Adrenal gland (tissue), 12 donors: ENCODE measurements around the gene GUCA1A. TPM values are rescaled to one million over a fixed set of nuclear protein-coding genes. Genes with fewer than 3 reads are reported as not detected.

Experiments
- DNase-seq, 7 donors: peaks; one replicate each; pipeline ENCODE4 v3.0.0-alpha.2; 2019 to 2020
- H3K27ac ChIP-seq, 5 donors: fragments of 200-600 bp; sonication (generic) in 4 of 5; 1 replicate in 3 of 5; 2 replicates in 2 of 5; pipeline versions ENCODE4 v1.5.1 to v1.8.0; 2016 to 2020; ENCODE audit warnings: mild to moderate bottlenecking in 1 of 5
- H3K27me3 ChIP-seq: fragments of 200-600 bp; 2 replicates; pipeline ENCODE4 v1.8.0; 2021
- H3K36me3 ChIP-seq, 2 donors: fragments of 200-600 bp; replicated peaks in 1 of 2; 1 replicate in 1 of 2; 2 replicates in 1 of 2; pipeline versions ENCODE4 v1.5.1 to v1.8.0; 2018 to 2022
- H3K4me1 ChIP-seq, 2 donors: fragments of 200-600 bp; replicated peaks in 1 of 2; 1 replicate in 1 of 2; 2 replicates in 1 of 2; pipeline versions ENCODE4 v1.5.1 to v1.8.0; 2018 to 2021
- H3K4me3 ChIP-seq, 4 donors: fragments of 200-600 bp; sonication (generic) in 3 of 4; one replicate each; pipeline ENCODE4 v1.5.1; 2016 to 2018
- H3K9me3 ChIP-seq, 3 donors: fragments of 200-600 bp; sonication (generic) in 1 of 3; replicated peaks in 1 of 3; 1 replicate in 2 of 3; 2 replicates in 1 of 3; pipeline versions ENCODE4 v1.5.1 to v1.8.0; 2016 to 2021
- POLR2A ChIP-seq, 2 donors: fragments of 450-650 bp; IDR thresholded peaks; one replicate each; pipeline ENCODE4 v1.6.1; 2017; ENCODE audit warnings: antibody characterized with exemption in 2 of 2, mild to moderate bottlenecking in 2 of 2, moderate library complexity in 1 of 2
- WGBS, 4 donors: extraction: QIAGEN DNeasy Blood & Tissue Kit in 2 of 4; methylation state at CpG; one replicate each; pipeline versions ENCODE4 v1.1.5 to v1.1.7; 2013 to 2017; 5-methylcytosine and 5-hydroxymethylcytosine counted together
- intact Hi-C, 2 donors: fragments of 100-400 bp; cut with DNase I; formaldehyde crosslinking; loops; one replicate each; pipeline versions ENCODE4 v1.14.1 to v1.15.0; 2022 to 2023
- polyA plus RNA-seq, 3 donors: library from polyadenylated mRNA; stranded (reverse); fragments of 200-250 nt in 2 of 3; fragments of 350-450 nt in 1 of 3; fragmentation: Illumina TruSeq in 1 of 3; extraction: RNeasy Lipid Tissue Mini Kit (QIAGEN cat#74804) in 1 of 3; gene quantifications; one replicate each; pipeline ENCODE4 v1.2.3, GENCODE V29; 2013 to 2014
- total RNA-seq, 9 donors: library from RNA; depleted of rRNA in 4 of 9; stranded (reverse); fragments of >200 nt in 4 of 9; fragments of 120-200 nt in 1 of 9; fragmentation: NEBNext Ultra II Directional in 1 of 9; extraction: Animal tissue kit (Norgen Biotek cat#: 25700) in 1 of 9; gene quantifications; one replicate each; pipeline versions ENCODE4 v1.1.0 to v1.2.4, GENCODE V29; 2013 to 2023
- TF ChIP-seq, protein P1 (sequence below), 6 experiments: fragments of 450-650 bp in 4 of 6; fragments of 200-600 bp in 2 of 6; sonication (generic) in 1 of 6; IDR thresholded peaks; 1 replicate in 5 of 6; 2 replicates in 1 of 6; pipeline versions ENCODE4 v1.5.1 to v1.8.0; 2016 to 2021; ENCODE audit warnings: antibody characterized with exemption in 6 of 6, mild to moderate bottlenecking in 2 of 6, moderate library complexity in 1 of 6
- donor health status: healthy with polysubstance abuse.
- donor health status: Bipolar disorder and iron deficiency.
- donor health status: DM: yes; HTN: yes; CAD: no.
- donor health status: DM: no; HTN: no; CAD: no.
- donor health status: DM: no; HTN: no; CAD: no.
- donor health status: DM: yes; HTN: yes; CAD: no.

GUCA1A gene
- total and polyA plus RNA-seq, 12 donors, result 0.17 TPM; not detected in 11

GRCh38 chr6:42137194-42137753, 35.9 kb upstream of the GUCA1A start:
- WGBS, 4 donors, result 83 to 91% (median 86%) methylated on average over 6 to 7 of the region's 7 CpGs
- DNase-seq, result no peak
- no peaks in the 10 kb centered on the region for H3K9me3 ChIP-seq
- peak overlapping the region in 2 of 5 donors; percentile 22 to 73 for H3K27ac ChIP-seq
- H3K4me3 ChIP-seq, result no peak overlapping the region
- H3K36me3 ChIP-seq, result no peaks in the 10 kb centered on the region
- peaks cover 5 to 32% of the 10 kb centered on the region in 2 donors for H3K4me1 ChIP-seq
- intact Hi-C loops, result no loop called here
- H3K27me3 ChIP-seq, result no peaks in the 10 kb centered on the region
- no peak for TF ChIP-seq POLR2A (IDR thresholded peaks at IDR 0.05)
- TF ChIP-seq, protein P1, sequence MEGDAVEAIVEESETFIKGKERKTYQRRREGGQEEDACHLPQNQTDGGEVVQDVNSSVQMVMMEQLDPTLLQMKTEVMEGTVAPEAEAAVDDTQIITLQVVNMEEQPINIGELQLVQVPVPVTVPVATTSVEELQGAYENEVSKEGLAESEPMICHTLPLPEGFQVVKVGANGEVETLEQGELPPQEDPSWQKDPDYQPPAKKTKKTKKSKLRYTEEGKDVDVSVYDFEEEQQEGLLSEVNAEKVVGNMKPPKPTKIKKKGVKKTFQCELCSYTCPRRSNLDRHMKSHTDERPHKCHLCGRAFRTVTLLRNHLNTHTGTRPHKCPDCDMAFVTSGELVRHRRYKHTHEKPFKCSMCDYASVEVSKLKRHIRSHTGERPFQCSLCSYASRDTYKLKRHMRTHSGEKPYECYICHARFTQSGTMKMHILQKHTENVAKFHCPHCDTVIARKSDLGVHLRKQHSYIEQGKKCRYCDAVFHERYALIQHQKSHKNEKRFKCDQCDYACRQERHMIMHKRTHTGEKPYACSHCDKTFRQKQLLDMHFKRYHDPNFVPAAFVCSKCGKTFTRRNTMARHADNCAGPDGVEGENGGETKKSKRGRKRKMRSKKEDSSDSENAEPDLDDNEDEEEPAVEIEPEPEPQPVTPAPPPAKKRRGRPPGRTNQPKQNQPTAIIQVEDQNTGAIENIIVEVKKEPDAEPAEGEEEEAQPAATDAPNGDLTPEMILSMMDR (IDR thresholded peaks at IDR 0.05), result no peak

DNA sequence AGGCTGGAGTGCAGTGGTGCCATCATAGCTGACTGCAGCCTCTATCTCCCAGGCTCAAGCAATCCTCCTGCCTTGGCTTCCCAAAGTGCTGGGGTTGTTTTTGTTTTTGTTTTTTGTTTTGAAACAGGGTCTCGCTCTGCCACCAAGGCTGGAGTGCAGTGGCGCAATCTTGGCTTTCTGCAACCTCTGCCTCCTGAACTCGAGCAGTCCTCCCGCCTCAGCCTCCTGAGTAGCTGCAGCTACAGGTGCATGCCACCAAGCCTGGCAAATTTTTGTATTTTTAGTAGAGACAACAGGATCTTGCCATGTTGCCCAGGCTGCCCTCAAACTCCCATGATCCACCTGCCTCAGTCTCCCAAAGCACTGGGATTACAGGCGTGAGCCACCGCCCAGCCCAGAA, 35.0 kb upstream of the GUCA1A start:
- Histone ChIP-seq H3K9me3 (no peaks in the 10 kb centered on the region), H3K36me3 (no peaks in the 10 kb centered on the region), H3K4me3 (no peak overlapping the region), H3K4me1 (peaks cover 5 to 40% of the 10 kb centered on the region in 2 donors), H3K27ac (no peak overlapping the region), H3K27me3 (no peaks in the 10 kb centered on the region)
- TF ChIP-seq POLR2A (IDR thresholded peaks at IDR 0.05), result no peak
- TF ChIP-seq, protein P1 (IDR thresholded peaks at IDR 0.05), result no peak
- DNase-seq, result no peak
- intact Hi-C loops, result no loop called here
- WGBS, 4 donors, result 94 to 98% (median 95%) methylated on average over 6 of the region's 6 CpGs

DNA sequence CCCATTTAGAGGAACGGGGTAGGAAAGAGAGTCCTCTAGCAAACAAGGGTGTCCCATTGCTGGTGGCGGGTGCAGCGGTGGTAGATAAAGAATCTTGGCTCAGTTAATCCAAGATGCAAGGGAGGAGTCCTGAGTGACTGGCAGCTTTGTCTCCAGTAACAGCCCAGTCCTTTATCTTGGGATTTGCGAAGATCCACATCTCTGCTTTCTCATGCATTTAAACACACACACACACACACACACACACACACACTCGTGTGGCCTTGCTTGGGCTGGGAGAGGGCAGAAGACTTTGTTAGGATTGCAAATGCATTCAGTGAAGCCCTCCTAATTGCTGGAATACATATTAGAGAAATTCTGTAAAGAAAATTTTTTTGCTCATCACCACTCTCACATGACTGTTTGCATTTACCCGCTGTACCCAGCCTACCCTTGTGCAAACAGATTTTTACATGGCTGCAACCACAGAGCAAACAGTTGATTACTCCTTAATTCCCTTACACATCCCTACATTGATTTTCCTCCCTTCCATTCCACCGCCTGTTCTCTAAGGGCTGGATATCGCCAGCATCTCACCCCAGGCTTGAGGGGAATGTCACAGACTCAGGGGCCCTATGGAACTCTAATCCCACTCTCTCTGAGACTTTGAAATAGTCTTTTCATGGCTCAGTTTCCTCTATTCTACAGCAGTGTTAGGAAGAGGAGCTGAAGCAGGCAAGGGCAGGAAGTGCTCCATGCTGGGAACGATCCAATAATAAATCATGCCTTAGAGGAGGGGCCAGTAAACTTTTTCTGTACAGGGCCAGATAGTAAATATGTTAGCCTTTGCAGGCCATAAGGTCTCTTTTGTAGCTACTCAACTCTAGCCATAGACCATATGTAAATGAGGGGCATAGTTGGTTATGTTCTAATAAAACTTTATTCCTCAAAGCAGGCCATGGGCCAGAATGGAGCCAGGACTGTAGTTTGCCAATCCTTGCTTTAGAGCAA, 34.2 kb upstream of the GUCA1A start:
- H3K9me3 ChIP-seq, result no peaks in the 10 kb centered on the region
- H3K36me3 ChIP-seq, result no peaks in the 10 kb centered on the region
- no peak overlapping the region for H3K27ac ChIP-seq
- DNase-seq, result no peak
- 69 to 72% (median 71%) methylated on average over 9 of the region's 9 CpGs for WGBS, 4 donors
- TF ChIP-seq, protein P1 (IDR thresholded peaks at IDR 0.05), result no peak
- TF ChIP-seq POLR2A (IDR thresholded peaks at IDR 0.05), result no peak
- peaks cover 5 to 40% of the 10 kb centered on the region in 2 donors for H3K4me1 ChIP-seq
- intact Hi-C loops, result no loop called here
- no peak overlapping the region for H3K4me3 ChIP-seq
- H3K27me3 ChIP-seq, result no peaks in the 10 kb centered on the region

DNA sequence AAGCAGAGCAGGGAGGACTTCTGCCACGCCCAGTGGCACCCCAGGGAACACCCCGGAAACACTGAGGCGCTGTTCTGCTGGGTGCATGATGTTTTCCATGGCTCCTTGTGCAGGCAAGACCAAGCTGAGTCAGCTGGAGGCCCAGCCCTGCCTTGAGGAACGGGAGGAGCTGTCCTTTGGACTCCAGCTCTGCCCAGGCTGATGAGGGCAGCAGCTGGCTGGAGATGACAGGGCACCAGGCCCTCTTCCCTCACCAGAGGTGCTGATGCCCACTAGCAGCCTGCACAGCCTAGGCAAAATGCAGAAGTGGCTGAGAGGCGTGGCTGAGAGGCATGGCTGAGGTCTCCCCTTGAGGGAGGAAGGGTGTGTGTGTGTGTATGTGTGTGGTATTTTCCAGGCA, 33.1 kb upstream of the GUCA1A start:
- peaks cover 5 to 40% of the 10 kb centered on the region in 2 donors for H3K4me1 ChIP-seq
- intact Hi-C loops, result no loop called here
- no peaks in the 10 kb centered on the region for H3K9me3 ChIP-seq
- no peak overlapping the region for H3K4me3 ChIP-seq
- whole genome bisulfite sequencing, 4 donors, result 76 to 93% (median 86%) methylated on average over 2 to 5 of the region's 5 CpGs
- peak overlapping the region in 1 of 5 donors; percentile 81 for H3K27ac ChIP-seq
- DNase-seq, result peak in 2 of 7 donors; percentile 14 to 38
- no peak for TF ChIP-seq POLR2A (IDR thresholded peaks at IDR 0.05)
- TF ChIP-seq, protein P1 (IDR thresholded peaks at IDR 0.05), result no peak
- no peaks in the 10 kb centered on the region for H3K36me3 ChIP-seq
- no peaks in the 10 kb centered on the region for H3K27me3 ChIP-seq
